Liver (tissue), 3 donors: Measurements from ENCODE around the gene TMEM87A.

Source experiments
- ATF3 ChIP-seq: IDR thresholded peaks from 2 replicates; pipeline ENCODE4 v1.6.1; 2016; ENCODE audit warnings: antibody characterized with exemption
- CTCF ChIP-seq: fragments of 150-350 bp; IDR thresholded peaks from 2 replicates; pipeline ENCODE4 v1.5.1; 2017; ENCODE audit warnings: improper control_type of control experiment, low read depth, low read length; ENCODE audit not compliant: missing input control
- FOXA1 ChIP-seq: IDR thresholded peaks from 2 replicates; pipeline ENCODE4 v1.6.1; 2016; ENCODE audit warnings: antibody characterized with exemption
- FOXA2 ChIP-seq: IDR thresholded peaks from 2 replicates; pipeline ENCODE4 v1.6.1; 2016; ENCODE audit warnings: antibody characterized with exemption
- HNF4A ChIP-seq, 2 donors: conservative IDR thresholded peaks; 2 replicates each; pipeline ENCODE4 v1.6.1; 2016; ENCODE audit warnings: antibody characterized with exemption in 2 of 2, mild to moderate bottlenecking in 2 of 2
- MAX ChIP-seq: IDR thresholded peaks from 2 replicates; pipeline ENCODE4 v1.6.1; 2016; ENCODE audit warnings: antibody characterized with exemption
- NR2F2 ChIP-seq: IDR thresholded peaks from 2 replicates; pipeline ENCODE4 v1.6.1; 2016; ENCODE audit warnings: antibody characterized with exemption
- RAD21 ChIP-seq, 2 donors: IDR thresholded peaks; 2 replicates each; pipeline ENCODE4 v1.6.1; 2016; ENCODE audit warnings: antibody characterized with exemption in 2 of 2, mild to moderate bottlenecking in 2 of 2
- REST ChIP-seq: IDR thresholded peaks from 2 replicates; pipeline ENCODE4 v1.6.1; 2016; ENCODE audit warnings: antibody characterized with exemption, mild to moderate bottlenecking
- SP1 ChIP-seq: IDR thresholded peaks from 2 replicates; pipeline ENCODE4 v1.6.1; 2018; ENCODE audit warnings: antibody characterized with exemption, mild to moderate bottlenecking
- ZBTB33 ChIP-seq: IDR thresholded peaks from 2 replicates; pipeline ENCODE4 v1.6.1; 2016; ENCODE audit warnings: antibody characterized with exemption
- donor health status: healthy.
- donor health status: healthy.

GRCh38 chr15:42175671-42176070 lies 97.6 kb downstream of the TMEM87A start:
- TF ChIP-seq MAX (no peak), ATF3 (no peak), REST (no peak), CTCF (no peak), FOXA1 (no peak), FOXA2 (no peak), NR2F2 (no peak), HNF4A (conservative IDR thresholded peaks at IDR 0.05) (no peak), RAD21 (IDR thresholded peaks at IDR 0.05) (no peak), SP1 (no peak), ZBTB33 (no peak)
